HepG2 (cell line): ENCODE measurements around the gene DOC2A. TPM values are rescaled to one million over a fixed set of nuclear protein-coding genes. Genes with fewer than 3 reads are reported as not detected.

Experiments used
- ARID5B ChIP-seq: IDR thresholded peaks from 2 replicates; pipeline ENCODE4 v1.4.0; 2020; ENCODE audit warnings: mild to moderate bottlenecking, missing genetic modification reagents
- CERS6 ChIP-seq: sonication (generic); formaldehyde crosslinking; IDR thresholded peaks from 2 replicates; pipeline ENCODE4 v1.5.0; 2020; ENCODE audit warnings: missing genetic modification reagents
- FOXM1 ChIP-seq: sonication (generic); formaldehyde crosslinking; IDR thresholded peaks from 2 replicates; pipeline ENCODE4 v1.5.0; 2020; ENCODE audit warnings: missing genetic modification reagents
- ISL2 ChIP-seq: sonication (generic); formaldehyde crosslinking; IDR thresholded peaks from 2 replicates; pipeline ENCODE4 v1.5.0; 2020; ENCODE audit warnings: missing genetic modification reagents
- PAWR ChIP-seq: sonication (generic); formaldehyde crosslinking; IDR thresholded peaks from 2 replicates; pipeline ENCODE4 v1.4.0; 2020; ENCODE audit warnings: missing genetic modification reagents, mild to moderate bottlenecking, borderline replicate concordance
- PBX3 ChIP-seq: sonication (generic); formaldehyde crosslinking; IDR thresholded peaks from 2 replicates; pipeline ENCODE4 v1.8.1; 2023; ENCODE audit warnings: missing genetic modification reagents, inconsistent platforms, borderline replicate concordance
- RFXAP ChIP-seq: sonication (generic); formaldehyde crosslinking; IDR thresholded peaks from 2 replicates; pipeline ENCODE4 v1.4.0; 2020; ENCODE audit warnings: missing genetic modification reagents, borderline replicate concordance
- RORA ChIP-seq: sonication (generic); formaldehyde crosslinking; IDR thresholded peaks from 2 replicates; pipeline ENCODE4 v1.5.0; 2020; ENCODE audit warnings: mild to moderate bottlenecking, missing genetic modification reagents, moderate library complexity
- SRSF4 ChIP-seq: fragments of 200-400 bp; formaldehyde crosslinking; IDR thresholded peaks from one replicate; pipeline ENCODE4 v1.6.1; 2018; ENCODE audit warnings: mild to moderate bottlenecking, low read depth, low read length, moderate library complexity; ENCODE audit not compliant: poor library complexity, severe bottlenecking
- TEF ChIP-seq: sonication (generic); formaldehyde crosslinking; IDR thresholded peaks from 2 replicates; pipeline ENCODE4 v1.5.0; 2020; ENCODE audit warnings: missing genetic modification reagents
- TOE1 ChIP-seq: sonication (generic); formaldehyde crosslinking; IDR thresholded peaks from 2 replicates; pipeline ENCODE4 v1.4.0; 2020; ENCODE audit warnings: mild to moderate bottlenecking, missing genetic modification reagents
- TRAFD1 ChIP-seq: sonication (generic); formaldehyde crosslinking; IDR thresholded peaks from 2 replicates; pipeline ENCODE4 v1.5.1; 2020; ENCODE audit warnings: missing genetic modification reagents, mild to moderate bottlenecking, borderline replicate concordance
- UBTF ChIP-seq: sonication (generic); formaldehyde crosslinking; IDR thresholded peaks from 2 replicates; pipeline ENCODE4 v1.4.0; 2020; ENCODE audit warnings: mild to moderate bottlenecking, missing genetic modification reagents
- ZNF101 ChIP-seq: sonication (generic); formaldehyde crosslinking; IDR thresholded peaks from 2 replicates; pipeline ENCODE4 v1.4.0; 2020; ENCODE audit warnings: mild to moderate bottlenecking, low read depth, missing genetic modification reagents, borderline replicate concordance
- ZNF282 ChIP-seq: fragments of 450-650 bp; IDR thresholded peaks from 2 replicates; pipeline ENCODE4 v1.6.1; 2018; ENCODE audit not compliant: partially characterized antibody
- ZNF350 ChIP-seq: sonication (generic); formaldehyde crosslinking; IDR thresholded peaks from 2 replicates; pipeline ENCODE4 v1.4.0; 2020; ENCODE audit warnings: mild to moderate bottlenecking, low read depth, missing genetic modification reagents, borderline replicate concordance
- ZNF496 ChIP-seq: sonication (generic); formaldehyde crosslinking; IDR thresholded peaks from 2 replicates; pipeline ENCODE4 v1.8.1; 2023; ENCODE audit warnings: mild to moderate bottlenecking, moderate library complexity, missing genetic modification reagents; ENCODE audit not compliant: insufficient replicate concordance
- polyA plus RNA-seq, 8 experiments: library from polyadenylated mRNA; depleted of rRNA in 3 of 8; stranded (reverse) in 7 of 8; unstranded in 1 of 8; fragments of >200 nt; fragmentation: Illumina TruSeq in 4 of 8; extraction: Trizol in 4 of 8; gene quantifications; 2 replicates each; pipeline versions ENCODE4 v1.2.1 to v1.2.3, GENCODE V29; 2011 to 2016; ENCODE audit warnings: low read depth in 4 of 8, missing spikeins in 1 of 8, mixed read lengths in 1 of 8; ENCODE audit not compliant: insufficient read depth in 1 of 8
- total RNA-seq, 5 experiments: library from RNA; depleted of rRNA; stranded (reverse); fragments of >200 nt; fragmentation: Illumina TruSeq; extraction: Trizol; gene quantifications; 2 replicates each; pipeline ENCODE4 v1.2.3, GENCODE V29; 2016; ENCODE audit warnings: low read depth in 1 of 5

DOC2A gene
- total and polyA plus RNA-seq, 2 of the 13 experiments (the other 11 are each of a cell fraction or from before 2014, with no cell fraction given) = 0.15 to 0.55 TPM

- TF ChIP-seq ARID5B (peak; percentile 73), RFXAP (peak; percentile 97), ZNF101 (peak; percentile 69; the same call in 1 of the 2 replicates), ZNF282 (no peak), ISL2 (CRISPR knock-in tag) (peak; percentile 69), PAWR (CRISPR knock-in tag) (peak; percentile 63), TRAFD1 (peak; percentile 73; the same call in 1 of the 2 replicates), ZNF496 (CRISPR knock-in tag) (no peak), CERS6 (no peak), ZNF350 (CRISPR knock-in tag) (peak; percentile 92; the same call in 1 of the 2 replicates), SRSF4 (no peak), PBX3 (no peak), FOXM1 (CRISPR knock-in tag) (no peak; the same call in 1 of the 2 replicates), UBTF (peak; percentile 84), RORA (CRISPR knock-in tag) (no peak), TOE1 (CRISPR knock-in tag) (peak; percentile 85; the same call in 1 of the 2 replicates), TEF (no peak)
Measured at GRCh38 chr16:30052671-30053372, 42.0 kb upstream of the DOC2A start (continued).
